NCI-H226 (cell line): Measurements from ENCODE around the gene DVL1.

Experiments used
- DNase-seq: peaks from one replicate; pipeline ENCODE4 v3.0.0-alpha.2; 2015

The DVL1 gene

DNA sequence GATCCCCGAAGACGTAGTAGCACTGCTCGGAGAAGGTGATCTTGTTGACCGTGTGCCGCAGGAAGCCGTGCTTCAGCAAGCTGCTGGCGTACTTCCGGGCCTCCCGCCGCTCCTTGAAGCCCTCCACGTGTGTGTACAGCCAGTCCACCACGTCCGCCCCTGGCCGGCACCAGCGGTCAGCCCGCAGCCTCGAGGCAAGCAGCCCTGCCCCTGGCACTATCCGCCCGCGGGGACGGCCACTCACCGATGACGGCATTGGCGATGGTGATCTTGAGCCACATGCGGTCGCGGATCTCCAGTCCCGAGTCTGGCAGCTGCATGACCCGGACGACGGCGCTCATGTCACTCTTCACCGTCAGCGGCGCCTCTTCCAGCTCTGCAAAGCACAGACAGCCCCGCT, 10.9 kb downstream of the DVL1 start:
- DNase-seq, result no peak

GRCh38 chr1:1337793-1338147, 11.4 kb downstream of the DVL1 start:
- no peak for DNase-seq

DNA sequence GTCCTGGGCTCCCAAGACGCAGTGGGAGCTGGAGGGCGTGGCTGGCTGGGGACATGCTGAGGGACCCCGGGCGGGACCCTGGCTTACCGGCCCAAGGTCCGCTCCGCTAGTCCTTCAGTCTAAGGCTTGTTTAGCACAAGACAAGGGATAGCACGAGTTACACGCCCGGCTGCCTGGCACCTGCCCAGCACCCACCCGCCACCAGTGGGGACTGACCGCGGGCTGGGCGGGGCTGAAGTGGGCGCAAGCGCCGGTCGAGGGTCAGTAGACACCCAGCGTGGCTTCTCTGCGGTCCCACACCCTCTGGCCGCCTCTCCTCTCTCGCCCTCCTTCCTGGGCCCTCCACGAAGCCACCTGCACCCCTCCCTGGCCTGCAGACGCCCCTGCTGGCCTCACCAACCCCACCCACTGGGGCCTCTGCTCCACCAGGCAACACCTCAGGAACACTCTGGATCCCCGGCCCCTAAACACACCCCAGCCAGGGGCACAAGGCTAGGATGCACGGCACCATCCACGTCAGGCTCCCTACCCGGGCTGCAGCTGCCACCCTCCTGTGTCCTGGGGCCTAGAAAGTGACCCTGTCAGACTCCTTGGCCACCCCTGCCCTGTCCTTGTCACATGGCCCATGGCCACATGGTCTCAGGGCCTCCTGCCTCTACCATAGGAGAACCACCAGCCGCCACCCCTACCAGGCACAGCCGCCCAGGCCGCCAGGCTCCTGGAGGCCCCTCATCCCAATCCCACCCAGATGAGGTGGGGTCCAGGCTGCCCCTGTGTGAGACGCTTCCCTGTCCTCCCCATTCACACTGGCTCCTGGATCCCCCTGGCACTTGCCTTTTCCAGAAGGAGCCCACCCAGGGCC, 12.1 kb downstream of the DVL1 start:
- no peak for DNase-seq

GRCh38 chr1:1336446-1336845, 12.8 kb downstream of the DVL1 start:
- DNase-seq, result no peak

- no peak for DNase-seq
Measured at GRCh38 chr1:1335792-1336248, 13.4 kb downstream of the DVL1 start.

DNA sequence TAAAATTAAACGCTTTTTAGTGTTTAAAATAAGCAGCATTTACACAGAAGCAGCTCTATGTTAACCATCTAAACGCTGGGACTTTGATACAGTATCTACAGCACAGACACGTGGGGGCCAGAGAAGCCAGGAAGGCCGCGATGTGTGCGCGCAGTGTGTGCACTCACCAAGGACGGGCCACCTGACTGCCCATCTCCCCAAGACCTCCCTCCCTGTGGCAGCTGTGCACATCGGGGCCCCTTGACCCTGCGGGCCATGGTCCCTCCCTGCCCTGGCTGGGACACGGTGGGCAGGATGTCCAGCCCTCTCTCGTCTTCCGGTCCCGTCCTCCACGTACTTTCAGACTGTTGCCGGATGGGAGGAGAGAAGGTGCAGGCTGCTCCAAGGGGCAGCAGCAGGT, 13.9 kb downstream of the DVL1 start:
- no peak for DNase-seq

GRCh38 chr1:1334835-1335234, 14.4 kb downstream of the DVL1 start:
- no peak for DNase-seq

DNA sequence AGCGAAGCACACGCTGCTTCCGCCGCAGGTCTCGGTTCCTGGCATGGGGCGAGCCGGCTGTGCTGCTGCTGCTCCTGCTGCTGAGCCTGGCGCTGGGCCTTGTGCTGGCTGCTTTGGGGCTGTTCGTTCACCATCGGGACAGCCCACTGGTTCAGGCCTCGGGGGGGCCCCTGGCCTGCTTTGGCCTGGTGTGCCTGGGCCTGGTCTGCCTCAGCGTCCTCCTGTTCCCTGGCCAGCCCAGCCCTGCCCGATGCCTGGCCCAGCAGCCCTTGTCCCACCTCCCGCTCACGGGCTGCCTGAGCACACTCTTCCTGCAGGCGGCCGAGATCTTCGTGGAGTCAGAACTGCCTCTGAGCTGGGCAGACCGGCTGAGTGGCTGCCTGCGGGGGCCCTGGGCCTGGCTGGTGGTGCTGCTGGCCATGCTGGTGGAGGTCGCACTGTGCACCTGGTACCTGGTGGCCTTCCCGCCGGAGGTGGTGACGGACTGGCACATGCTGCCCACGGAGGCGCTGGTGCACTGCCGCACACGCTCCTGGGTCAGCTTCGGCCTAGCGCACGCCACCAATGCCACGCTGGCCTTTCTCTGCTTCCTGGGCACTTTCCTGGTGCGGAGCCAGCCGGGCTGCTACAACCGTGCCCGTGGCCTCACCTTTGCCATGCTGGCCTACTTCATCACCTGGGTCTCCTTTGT, 15.5 kb downstream of the DVL1 start:
- no peak for DNase-seq

DNA sequence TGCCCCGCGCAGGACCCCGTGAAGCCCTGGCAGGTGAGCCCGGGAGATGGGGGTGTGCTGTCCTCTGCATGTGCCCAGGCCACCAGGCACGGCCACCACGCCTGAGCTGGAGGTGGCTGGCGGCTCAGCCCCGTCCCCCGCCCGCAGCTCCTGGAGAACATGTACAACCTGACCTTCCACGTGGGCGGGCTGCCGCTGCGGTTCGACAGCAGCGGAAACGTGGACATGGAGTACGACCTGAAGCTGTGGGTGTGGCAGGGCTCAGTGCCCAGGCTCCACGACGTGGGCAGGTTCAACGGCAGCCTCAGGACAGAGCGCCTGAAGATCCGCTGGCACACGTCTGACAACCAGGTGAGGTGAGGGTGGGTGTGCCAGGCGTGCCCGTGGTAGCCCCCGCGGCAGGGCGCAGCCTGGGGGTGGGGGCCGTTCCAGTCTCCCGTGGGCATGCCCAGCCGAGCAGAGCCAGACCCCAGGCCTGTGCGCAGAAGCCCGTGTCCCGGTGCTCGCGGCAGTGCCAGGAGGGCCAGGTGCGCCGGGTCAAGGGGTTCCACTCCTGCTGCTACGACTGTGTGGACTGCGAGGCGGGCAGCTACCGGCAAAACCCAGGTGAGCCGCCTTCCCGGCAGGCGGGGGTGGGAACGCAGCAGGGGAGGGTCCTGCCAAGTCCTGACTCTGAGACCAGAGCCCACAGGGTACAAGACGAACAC, 16.3 kb downstream of the DVL1 start:
- DNase-seq, result no peak

GRCh38 chr1:1332031-1332755, 17.0 kb downstream of the DVL1 start:
- DNase-seq, result no peak

DNA sequence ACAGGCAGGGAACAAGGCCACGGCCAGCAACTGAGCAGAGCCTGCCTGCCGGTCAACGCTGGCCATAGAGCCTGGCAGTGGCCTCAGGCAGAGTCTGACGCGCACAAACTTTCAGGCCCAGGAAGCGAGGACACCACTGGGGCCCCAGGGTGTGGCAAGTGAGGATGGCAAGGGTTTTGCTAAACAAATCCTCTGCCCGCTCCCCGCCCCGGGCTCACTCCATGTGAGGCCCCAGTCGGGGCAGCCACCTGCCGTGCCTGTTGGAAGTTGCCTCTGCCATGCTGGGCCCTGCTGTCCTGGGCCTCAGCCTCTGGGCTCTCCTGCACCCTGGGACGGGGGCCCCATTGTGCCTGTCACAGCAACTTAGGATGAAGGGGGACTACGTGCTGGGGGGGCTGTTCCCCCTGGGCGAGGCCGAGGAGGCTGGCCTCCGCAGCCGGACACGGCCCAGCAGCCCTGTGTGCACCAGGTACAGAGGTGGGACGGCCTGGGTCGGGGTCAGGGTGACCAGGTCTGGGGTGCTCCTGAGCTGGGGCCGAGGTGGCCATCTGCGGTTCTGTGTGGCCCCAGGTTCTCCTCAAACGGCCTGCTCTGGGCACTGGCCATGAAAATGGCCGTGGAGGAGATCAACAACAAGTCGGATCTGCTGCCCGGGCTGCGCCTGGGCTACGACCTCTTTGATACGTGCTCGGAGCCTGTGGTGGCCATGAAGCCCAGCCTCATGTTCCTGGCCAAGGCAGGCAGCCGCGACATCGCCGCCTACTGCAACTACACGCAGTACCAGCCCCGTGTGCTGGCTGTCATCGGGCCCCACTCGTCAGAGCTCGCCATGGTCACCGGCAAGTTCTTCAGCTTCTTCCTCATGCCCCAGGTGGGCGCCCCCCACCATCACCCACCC, 17.9 kb downstream of the DVL1 start, which contains the start of gene TAS1R3:
TAS1R3 (plus strand) TSS at position 213 of the 898 bp plus-strand sequence; CDS start at position 279, 66 bp downstream.
- DNase-seq, result no peak

GRCh38 chr1:1330366-1331067, 18.7 kb downstream of the DVL1 start:
- DNase-seq, result peak; percentile 8

- no peak for DNase-seq
Measured at GRCh38 chr1:1329304-1330210, 19.7 kb downstream of the DVL1 start.

DNA sequence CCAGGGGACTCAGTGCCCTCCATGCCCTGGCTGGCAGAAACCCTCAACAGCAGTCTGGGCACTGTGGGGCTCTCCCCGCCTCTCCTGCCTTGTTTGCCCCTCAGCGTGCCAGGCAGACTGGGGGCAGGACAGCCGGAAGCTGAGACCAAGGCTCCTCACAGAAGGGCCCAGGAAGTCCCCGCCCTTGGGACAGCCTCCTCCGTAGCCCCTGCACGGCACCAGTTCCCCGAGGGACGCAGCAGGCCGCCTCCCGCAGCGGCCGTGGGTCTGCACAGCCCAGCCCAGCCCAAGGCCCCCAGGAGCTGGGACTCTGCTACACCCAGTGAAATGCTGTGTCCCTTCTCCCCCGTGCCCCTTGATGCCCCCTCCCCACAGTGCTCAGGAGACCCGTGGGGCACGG, 21.0 kb downstream of the DVL1 start:
- DNase-seq, result no peak

- no peak for DNase-seq
Measured at GRCh38 chr1:1327291-1327690, 21.9 kb downstream of the DVL1 start.

GRCh38 chr1:1326075-1326605, 23.1 kb downstream of the DVL1 start:
- DNase-seq, result no peak

- DNase-seq, result no peak
Measured at GRCh38 chr1:1325288-1326074, 23.7 kb downstream of the DVL1 start.

- peak; percentile 83 for DNase-seq
Measured at GRCh38 chr1:1324524-1325287, 24.5 kb downstream of the DVL1 start, which contains the start of the genes CPTP and INTS11. CPTP (plus strand) TSS chr1:1324802; CDS start chr1:1326911, 2,109 bp downstream. INTS11 (minus strand) TSS chr1:1324660; CDS start chr1:1324608, 52 bp downstream.
